GM18505 (cell line): ENCODE results near the gene CLCA1.
A peak's percentile ranks its signal among the peaks of the same experiment; 100 is the strongest.

Experiments used
- ATAC-seq: cut with Tn5 transposase; IDR thresholded peaks from one replicate; pipeline ENCODE4 v1.9.1; 2021; ENCODE audit not compliant: unreplicated experiment
- POLR2A ChIP-seq: IDR thresholded peaks from 4 replicates; pipeline ENCODE4 v1.6.1; 2011; ENCODE audit warnings: borderline replicate concordance; ENCODE audit not compliant: insufficient read depth, insufficient read length; ENCODE audit errors: extremely low read depth

Gene CLCA1

DNA sequence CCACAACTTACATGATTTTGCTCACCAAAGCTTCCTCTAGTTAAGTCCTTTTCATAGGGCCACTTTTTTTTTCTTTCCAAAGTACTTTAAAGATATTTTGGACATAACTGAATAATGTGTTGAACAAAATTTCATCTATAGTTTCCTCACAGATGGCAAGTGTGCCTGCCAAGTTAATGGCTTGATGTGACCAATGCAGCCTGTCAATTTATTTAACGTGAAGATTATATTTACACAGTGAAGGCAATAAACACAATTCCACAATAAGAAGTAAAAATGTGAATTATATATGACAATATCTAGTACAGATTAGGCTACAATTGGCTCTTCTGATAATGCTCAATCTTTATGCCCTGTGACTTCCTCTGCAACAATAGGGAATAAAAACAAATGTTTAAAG lies 26.7 kb upstream of the CLCA1 start:
- TF ChIP-seq POLR2A: no peak
- ATAC-seq: no peak

DNA sequence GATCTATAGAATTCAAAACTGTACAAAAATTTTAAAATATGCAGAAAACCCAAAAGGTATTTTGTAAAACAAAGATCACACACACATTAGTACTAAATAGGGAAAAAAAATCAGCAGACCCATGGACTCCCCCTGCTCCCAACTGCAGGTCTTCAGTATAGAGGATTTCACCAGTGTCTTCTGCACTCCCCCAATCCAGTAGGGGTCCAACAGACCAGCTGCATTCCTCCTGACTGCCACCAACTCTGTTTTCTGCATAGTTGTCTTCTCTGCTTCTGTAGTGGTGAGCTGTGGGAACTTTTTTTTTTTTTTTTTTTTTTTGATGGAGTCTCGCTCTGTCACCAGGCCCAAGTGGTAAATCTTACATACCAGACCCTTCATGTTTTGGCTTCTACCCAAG lies 22.8 kb upstream of the CLCA1 start:
- ATAC-seq: no peak

DNA sequence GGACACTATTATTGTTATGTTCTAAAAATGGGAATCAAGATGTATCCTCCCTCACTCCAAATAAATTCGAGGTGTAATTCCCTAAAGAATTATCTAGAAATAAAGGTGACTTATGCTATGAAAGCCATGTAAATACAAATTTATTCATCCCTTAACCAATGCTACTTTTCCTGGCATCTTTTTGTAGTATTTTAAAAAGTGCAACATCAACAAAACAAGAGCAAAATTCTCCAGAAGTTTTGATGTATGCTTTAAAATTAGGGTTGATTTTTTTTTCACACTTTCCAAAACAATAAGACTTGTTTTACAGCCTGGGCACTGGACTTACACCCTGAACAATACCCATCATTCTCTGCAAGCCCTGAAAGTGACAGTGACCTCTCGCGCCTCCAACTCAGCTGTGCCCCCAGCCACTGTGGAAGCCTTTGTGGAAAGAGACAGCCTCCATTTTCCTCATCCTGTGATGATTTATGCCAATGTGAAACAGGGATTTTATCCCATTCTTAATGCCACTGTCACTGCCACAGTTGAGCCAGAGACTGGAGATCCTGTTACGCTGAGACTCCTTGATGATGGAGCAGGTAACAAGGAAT lies 21.4 kb upstream of the CLCA1 start:
- no peak for TF ChIP-seq POLR2A
- ATAC-seq: no peak

More for the DNA sequence above, 22.8 kb upstream of the CLCA1 start:
- TF ChIP-seq POLR2A: no peak

- ATAC-seq: no peak
These were observed 20.1 kb upstream of the CLCA1 start for GRCh38 chr1:86448670-86449069.

GRCh38 chr1:86449103-86449502 lies 19.6 kb upstream of the CLCA1 start:
- no peak for ATAC-seq
- no peak for TF ChIP-seq POLR2A

More at GRCh38 chr1:86448670-86449069, 20.1 kb upstream of the CLCA1 start:
- TF ChIP-seq POLR2A: no peak

GRCh38 chr1:86450847-86451246 lies 17.9 kb upstream of the CLCA1 start:
- no peak for ATAC-seq
- no peak for TF ChIP-seq POLR2A

DNA sequence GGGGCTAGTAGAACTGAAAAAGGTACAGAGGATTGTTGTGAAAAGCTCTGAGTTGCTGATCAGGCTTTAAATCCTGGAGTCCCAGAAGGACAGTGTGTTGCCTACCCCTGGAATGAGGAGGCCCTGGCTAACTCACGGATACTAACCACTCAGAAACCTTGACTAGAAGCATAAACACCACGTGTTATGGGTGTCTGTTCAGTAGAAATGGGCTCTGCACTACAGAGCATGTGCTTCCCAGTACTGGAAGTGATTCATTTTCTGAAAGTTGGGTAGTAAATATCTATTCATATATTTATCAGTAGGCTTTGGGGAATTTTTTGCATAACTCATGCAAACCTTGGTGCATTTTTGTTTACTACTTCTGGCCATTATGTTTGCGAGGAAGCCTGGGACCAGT lies 15.1 kb upstream of the CLCA1 start:
- no peak for TF ChIP-seq POLR2A
- no peak for ATAC-seq

- TF ChIP-seq POLR2A: no peak
- no peak for ATAC-seq
These were observed 13.7 kb upstream of the CLCA1 start for GRCh38 chr1:86455073-86455472.

DNA sequence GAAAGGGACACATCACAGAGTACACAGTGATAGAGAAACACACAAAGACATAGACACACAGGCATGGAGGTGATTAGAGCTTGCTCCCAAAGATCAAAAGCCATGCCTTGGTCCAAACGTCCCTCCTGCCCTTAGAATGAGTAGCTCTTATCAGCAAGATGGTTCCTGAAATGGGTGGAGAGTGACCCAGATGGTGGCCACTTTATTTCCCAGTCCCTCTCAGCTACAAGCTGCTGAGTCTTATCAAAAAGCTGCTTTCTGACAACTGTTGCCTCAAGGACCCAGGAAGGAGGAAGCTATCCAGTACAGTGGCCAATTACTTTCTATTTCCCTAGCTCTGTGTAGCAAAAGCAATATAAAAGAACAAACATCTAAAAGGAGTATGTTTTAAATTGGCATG lies 7.7 kb upstream of the CLCA1 start:
- ATAC-seq: no peak
- TF ChIP-seq POLR2A: no peak

DNA sequence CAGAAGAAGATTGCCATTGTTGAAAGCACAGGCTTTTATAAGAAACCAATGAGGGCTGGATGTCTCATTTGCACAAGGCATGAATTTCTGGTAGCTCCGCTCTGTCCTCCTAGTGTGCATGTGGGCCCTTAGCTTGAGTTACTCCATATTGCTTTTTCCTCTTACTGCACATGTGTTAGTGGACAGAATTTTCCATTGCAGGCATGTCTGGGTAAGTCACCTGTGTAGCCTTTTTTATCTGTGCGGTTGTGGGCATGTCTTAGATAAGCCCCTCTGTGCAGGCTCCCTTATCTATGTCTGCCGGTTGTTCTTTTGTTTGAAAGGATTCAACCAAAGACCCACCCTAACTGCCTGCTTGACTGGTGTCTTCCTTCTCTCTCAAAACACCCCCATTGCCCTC lies 7.2 kb upstream of the CLCA1 start:
- TF ChIP-seq POLR2A: no peak
- no peak for ATAC-seq

DNA sequence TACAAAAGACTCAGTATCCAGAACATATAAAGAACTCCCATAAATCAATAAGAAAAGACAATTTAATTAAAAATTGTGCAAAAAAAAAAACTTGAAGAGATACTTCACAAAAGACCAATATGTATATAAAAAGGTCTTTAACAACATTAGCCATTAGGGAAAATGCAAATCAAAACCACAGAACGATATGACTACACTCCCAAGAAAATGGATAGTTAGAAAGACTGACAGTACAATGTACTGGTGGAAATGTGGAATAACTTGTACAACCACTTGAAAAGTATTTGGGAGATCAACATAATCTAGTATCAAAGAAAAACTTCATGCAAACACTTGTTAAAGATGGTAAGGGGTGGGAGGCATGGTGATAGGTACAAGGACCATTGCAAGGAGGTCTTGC lies 3.9 kb upstream of the CLCA1 start:
- ATAC-seq: no peak
- no peak for TF ChIP-seq POLR2A

DNA sequence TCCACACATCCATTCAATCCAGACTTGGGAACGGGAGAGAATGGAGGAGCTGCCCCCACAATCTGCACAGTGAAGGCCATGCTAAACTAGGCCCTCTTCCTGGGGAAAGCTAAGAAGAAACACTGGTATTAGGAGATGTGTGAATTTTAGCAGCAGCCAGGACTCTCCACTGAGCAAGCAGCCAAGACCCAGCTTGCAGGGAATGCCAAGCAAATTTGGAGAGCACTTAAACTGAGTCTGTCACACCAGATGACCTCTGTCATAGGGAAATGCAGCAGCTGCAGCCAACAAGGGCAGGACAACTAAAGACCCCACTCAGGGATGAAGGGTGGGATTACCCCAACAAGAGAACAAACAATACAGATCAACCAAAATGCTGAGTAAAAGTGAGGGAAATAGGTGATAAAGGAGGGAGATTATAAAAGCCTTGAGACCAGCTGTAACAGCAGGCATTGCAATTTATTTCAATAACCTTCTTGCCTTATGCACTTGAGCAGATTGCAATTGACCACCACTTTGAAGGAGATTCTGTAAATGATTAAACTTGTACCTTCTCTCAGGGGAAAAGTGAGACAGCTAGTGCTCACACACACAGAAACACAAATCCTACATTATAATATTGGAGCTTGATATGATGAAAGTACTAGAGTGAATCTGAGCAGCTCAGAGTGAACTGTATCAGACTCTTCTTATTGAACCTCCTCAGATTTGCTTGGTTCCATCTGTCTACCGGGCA lies 2.5 kb upstream of the CLCA1 start:
- no peak for TF ChIP-seq POLR2A
- no peak for ATAC-seq

GRCh38 chr1:86466986-86467385 lies 1.7 kb upstream of the CLCA1 start:
- TF ChIP-seq POLR2A: no peak
- ATAC-seq: no peak

- ATAC-seq: peak; percentile 63
These were observed 2.1 kb downstream of the CLCA1 start for GRCh38 chr1:86470859-86471258.

More at GRCh38 chr1:86470859-86471258, 2.1 kb downstream of the CLCA1 start:
- TF ChIP-seq POLR2A: no peak
